ENCODE results near the gene BMP2. TPM values are rescaled to one million over a fixed set of nuclear protein-coding genes. Genes with fewer than 3 reads are reported as not detected.

The BMP2 gene
- polyA plus RNA-seq, 2 of the 4 experiments (the other 2 are of a cell fraction) = 0.19 to 0.23 TPM

DNA sequence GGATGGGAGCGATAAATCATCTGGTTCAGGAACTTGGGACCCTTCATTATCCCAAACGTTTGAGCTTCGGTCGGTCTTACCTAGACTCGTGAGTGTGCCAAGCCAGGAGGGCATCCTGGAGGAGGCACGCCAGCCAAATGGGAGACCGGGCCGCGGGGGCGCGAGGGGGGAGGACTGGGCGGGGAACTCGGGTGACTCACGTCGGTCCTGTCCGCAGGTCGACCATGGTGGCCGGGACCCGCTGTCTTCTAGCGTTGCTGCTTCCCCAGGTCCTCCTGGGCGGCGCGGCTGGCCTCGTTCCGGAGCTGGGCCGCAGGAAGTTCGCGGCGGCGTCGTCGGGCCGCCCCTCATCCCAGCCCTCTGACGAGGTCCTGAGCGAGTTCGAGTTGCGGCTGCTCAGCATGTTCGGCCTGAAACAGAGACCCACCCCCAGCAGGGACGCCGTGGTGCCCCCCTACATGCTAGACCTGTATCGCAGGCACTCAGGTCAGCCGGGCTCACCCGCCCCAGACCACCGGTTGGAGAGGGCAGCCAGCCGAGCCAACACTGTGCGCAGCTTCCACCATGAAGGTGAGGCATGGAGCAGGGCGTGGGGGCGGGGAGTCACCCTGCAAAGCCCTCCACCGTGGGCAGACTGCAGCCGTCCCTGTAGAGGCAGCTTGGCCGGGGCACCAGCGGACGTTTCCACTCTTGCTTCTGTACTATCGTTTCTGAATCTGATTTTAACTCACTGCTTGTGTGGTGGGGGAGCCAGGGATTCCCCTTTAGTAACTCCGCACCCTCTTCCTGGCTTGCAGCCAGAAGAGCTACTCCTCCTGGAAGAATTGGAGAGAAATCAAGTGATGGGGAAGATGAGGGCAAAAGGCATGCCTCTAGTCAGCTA is 2.7 kb downstream of the BMP2 start:
- H3K4me3 ChIP-seq = no peak overlapping the region
- no peak overlapping the region for H3K4me2 ChIP-seq

GRCh38 chr20:6770786-6771100 is 3.3 kb downstream of the BMP2 start:
- H3K4me3 ChIP-seq = no peak overlapping the region
- FAIRE-seq (no peak), DNase-seq (ENCODE audit: low read depth in 1 of 2, low spot score in 1 of 2) (no peak), ATAC-seq (no peak)
- H3K4me1 ChIP-seq = 0 out of 3 replicates have a peak, but pooled peaks cover 6% of the 10 kb centered on the region
- H3K9me3 ChIP-seq = no peaks in the 10 kb centered on the region
- H3K4me2 ChIP-seq = no peak overlapping the region
- ChIA-PET CTCF (no interaction called here), POLR2A (no interaction called here)
- WGBS (ENCODE audit: missing lambda C conversion rate) = 60% methylated on average over 3 of the region's 3 CpGs
- TF ChIP-seq RNF2 (IDR thresholded peaks at IDR 0.05; ENCODE audit: borderline replicate concordance, low read depth) (no peak), GATA3 (IDR thresholded peaks at IDR 0.05; ENCODE audit: borderline replicate concordance) (no peak), TFCP2L1 (CRISPR knock-in tag; IDR thresholded peaks at IDR 0.05) (no peak), HOXA7 (CRISPR knock-in tag; IDR thresholded peaks at IDR 0.05) (no peak), CTCF (IDR thresholded peaks at IDR 0.05) (no peak), EHMT2 (IDR thresholded peaks at IDR 0.05; ENCODE audit: low read depth) (no peak), MAFK (IDR thresholded peaks at IDR 0.05; ENCODE audit: partially characterized antibody) (no peak), HOXB13 (CRISPR knock-in tag; IDR thresholded peaks at IDR 0.05; ENCODE audit: low read depth) (no peak), RAD21 (conservative IDR thresholded peaks at IDR 0.05 in 1 of 2, IDR thresholded peaks at IDR 0.05 in 1 of 2) (no peak), HDAC2 (IDR thresholded peaks at IDR 0.05) (no peak), PBX3 (IDR thresholded peaks at IDR 0.05) (no peak), KDM5A (IDR thresholded peaks at IDR 0.05) (no peak), USF2 (IDR thresholded peaks at IDR 0.05) (no peak), CBX8 (IDR thresholded peaks at IDR 0.05) (no peak)
- TF ChIP-seq, protein P1, sequence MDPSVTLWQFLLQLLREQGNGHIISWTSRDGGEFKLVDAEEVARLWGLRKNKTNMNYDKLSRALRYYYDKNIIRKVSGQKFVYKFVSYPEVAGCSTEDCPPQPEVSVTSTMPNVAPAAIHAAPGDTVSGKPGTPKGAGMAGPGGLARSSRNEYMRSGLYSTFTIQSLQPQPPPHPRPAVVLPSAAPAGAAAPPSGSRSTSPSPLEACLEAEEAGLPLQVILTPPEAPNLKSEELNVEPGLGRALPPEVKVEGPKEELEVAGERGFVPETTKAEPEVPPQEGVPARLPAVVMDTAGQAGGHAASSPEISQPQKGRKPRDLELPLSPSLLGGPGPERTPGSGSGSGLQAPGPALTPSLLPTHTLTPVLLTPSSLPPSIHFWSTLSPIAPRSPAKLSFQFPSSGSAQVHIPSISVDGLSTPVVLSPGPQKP (IDR thresholded peaks at IDR 0.05; ENCODE audit: low read depth, low read length) = no peak
- H3K27ac ChIP-seq = no peak overlapping the region

More for the DNA sequence above, 2.7 kb downstream of the BMP2 start:
- CTCF ChIA-PET = interaction anchor here (1.5 to 2.1 kb wide), 3 partner anchors 516 to 1952 kb away, joined by 3 to 6 read pairs (median 4); no protein-coding TSS in a partner anchor
- Histone ChIP-seq H3K27ac (no peak overlapping the region), H3K9me3 (no peaks in the 10 kb centered on the region), H3K4me1 (0 out of 3 replicates have a peak, but pooled peaks cover 6% of the 10 kb centered on the region)
- DNase-seq (ENCODE audit: low read depth in 1 of 2, low spot score in 1 of 2) (no peak), FAIRE-seq (no peak), ATAC-seq (no peak)
- POLR2A ChIA-PET = interaction anchor here (0.6 kb wide), 1 partner anchor 945 kb away, joined by 3 read pairs; no protein-coding TSS in a partner anchor
- peak; percentile 81 for TF ChIP-seq ZFP36 (IDR thresholded peaks at IDR 0.05; ENCODE audit: borderline replicate concordance, partially characterized antibody)
- TF ChIP-seq ESRRA (IDR thresholded peaks at IDR 0.05; ENCODE audit: borderline replicate concordance, low read length) = no peak
- 51% methylated on average over 34 of the region's 55 CpGs for WGBS (ENCODE audit: missing lambda C conversion rate)

All from A549 (cell line).